ENCODE data around the gene ZDHHC1.

DNA sequence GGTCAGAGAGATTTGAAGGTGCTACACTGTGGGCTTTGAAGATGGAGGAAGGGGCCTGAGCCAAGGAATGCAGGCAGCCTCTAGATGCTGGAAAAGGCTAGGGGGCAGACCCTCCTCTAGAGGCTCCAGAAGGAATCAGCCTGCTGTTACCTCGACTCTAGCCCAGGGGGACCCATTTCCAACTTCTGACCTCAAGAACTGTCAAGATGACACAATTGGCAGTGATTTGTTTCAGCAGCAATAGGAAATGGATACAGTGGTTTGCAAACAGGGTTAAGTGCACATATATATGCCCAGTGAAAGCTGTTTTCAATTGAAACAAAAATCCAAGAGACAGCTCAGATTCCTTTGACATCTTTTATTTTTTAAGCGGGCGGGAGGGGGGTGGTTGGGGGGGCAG is 3.7 kb upstream of the ZDHHC1 start:
- TF ChIP-seq POLR2A (IDR thresholded peaks at IDR 0.05), result no peak
- TF ChIP-seq, protein P1, sequence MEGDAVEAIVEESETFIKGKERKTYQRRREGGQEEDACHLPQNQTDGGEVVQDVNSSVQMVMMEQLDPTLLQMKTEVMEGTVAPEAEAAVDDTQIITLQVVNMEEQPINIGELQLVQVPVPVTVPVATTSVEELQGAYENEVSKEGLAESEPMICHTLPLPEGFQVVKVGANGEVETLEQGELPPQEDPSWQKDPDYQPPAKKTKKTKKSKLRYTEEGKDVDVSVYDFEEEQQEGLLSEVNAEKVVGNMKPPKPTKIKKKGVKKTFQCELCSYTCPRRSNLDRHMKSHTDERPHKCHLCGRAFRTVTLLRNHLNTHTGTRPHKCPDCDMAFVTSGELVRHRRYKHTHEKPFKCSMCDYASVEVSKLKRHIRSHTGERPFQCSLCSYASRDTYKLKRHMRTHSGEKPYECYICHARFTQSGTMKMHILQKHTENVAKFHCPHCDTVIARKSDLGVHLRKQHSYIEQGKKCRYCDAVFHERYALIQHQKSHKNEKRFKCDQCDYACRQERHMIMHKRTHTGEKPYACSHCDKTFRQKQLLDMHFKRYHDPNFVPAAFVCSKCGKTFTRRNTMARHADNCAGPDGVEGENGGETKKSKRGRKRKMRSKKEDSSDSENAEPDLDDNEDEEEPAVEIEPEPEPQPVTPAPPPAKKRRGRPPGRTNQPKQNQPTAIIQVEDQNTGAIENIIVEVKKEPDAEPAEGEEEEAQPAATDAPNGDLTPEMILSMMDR (IDR thresholded peaks at IDR 0.05), result no peak
